HG03558 (cell line): ENCODE measurements around the gene PCSK7.
"Not testable (repeated sequence)": the region's sequence is repeated elsewhere in the genome, so short reads cannot be mapped to it uniquely, and the experiment has no call there.

Experiments used
- ATAC-seq: cut with Tn5 transposase; IDR thresholded peaks from one replicate; pipeline ENCODE4 v1.9.1; 2021; ENCODE audit warnings: moderate number of reproducible peaks; ENCODE audit not compliant: unreplicated experiment; ENCODE audit errors: extremely low read depth

The PCSK7 gene

GRCh38 chr11:117218133-117218915 lies 13.5 kb downstream of the PCSK7 start:
- ATAC-seq, result no peak

- no peak for ATAC-seq
These were observed 14.5 kb downstream of the PCSK7 start for GRCh38 chr11:117217141-117218084.

GRCh38 chr11:117214404-117215110 lies 17.3 kb downstream of the PCSK7 start:
- ATAC-seq, result no peak

- no peak for ATAC-seq
These were observed 19.0 kb downstream of the PCSK7 start for GRCh38 chr11:117212697-117213355.

- ATAC-seq, result no peak
These were observed 21.3 kb downstream of the PCSK7 start for GRCh38 chr11:117210620-117211019.

GRCh38 chr11:117209351-117210125 lies 22.3 kb downstream of the PCSK7 start:
- not testable (repeated sequence) for ATAC-seq

- not testable (repeated sequence) for ATAC-seq
These were observed 23.2 kb downstream of the PCSK7 start for GRCh38 chr11:117208710-117209109.

GRCh38 chr11:117207481-117207880 lies 24.4 kb downstream of the PCSK7 start:
- ATAC-seq, result not testable (repeated sequence)

GRCh38 chr11:117206859-117207258 lies 25.0 kb downstream of the PCSK7 start:
- ATAC-seq, result not testable (repeated sequence)

GRCh38 chr11:117206111-117206510 lies 25.8 kb downstream of the PCSK7 start:
- not testable (repeated sequence) for ATAC-seq

- ATAC-seq, result no peak
These were observed 26.6 kb downstream of the PCSK7 start for GRCh38 chr11:117205211-117205818.

GRCh38 chr11:117204283-117205080 lies 27.4 kb downstream of the PCSK7 start:
- no peak for ATAC-seq

- no peak for ATAC-seq
These were observed 28.8 kb downstream of the PCSK7 start for GRCh38 chr11:117203069-117203407.

GRCh38 chr11:117202386-117203068 lies 29.3 kb downstream of the PCSK7 start:
- ATAC-seq, result no peak

GRCh38 chr11:117201658-117202305 lies 30.1 kb downstream of the PCSK7 start:
- ATAC-seq, result no peak

- no peak for ATAC-seq
These were observed 30.8 kb downstream of the PCSK7 start for GRCh38 chr11:117200813-117201657.
